Body of pancreas (tissue), 4 donors: Measurements from ENCODE around the gene DAPP1. TPM values are rescaled to one million over a fixed set of nuclear protein-coding genes. Genes with fewer than 3 reads are reported as not detected.

Experiments used
- ATAC-seq: fragments of 150-250 bp; one replicate; pipeline ENCODE4 v1.9.1; 2016
- DNase-seq, 4 donors: peaks; one replicate each; pipeline ENCODE4 v3.0.0-alpha.2; 2019
- H3K27ac ChIP-seq, 4 donors: fragments of 200-600 bp; sonication (generic); 1 replicate in 3 of 4; 2 replicates in 1 of 4; pipeline versions ENCODE4 v1.5.1 to v1.6.1; 2016 to 2019; ENCODE audit warnings: mild to moderate bottlenecking in 1 of 4, mixed read lengths in 1 of 4, moderate library complexity in 1 of 4
- H3K27me3 ChIP-seq, 2 donors: fragments of 200-600 bp; sonication (generic); one replicate each; pipeline ENCODE4 v1.6.0; 2016; ENCODE audit warnings: mild to moderate bottlenecking in 1 of 2
- H3K36me3 ChIP-seq, 2 donors: fragments of 200-600 bp; sonication (generic); replicated peaks in 1 of 2; 2 replicates each; pipeline ENCODE4 v1.5.1; 2016; ENCODE audit warnings: low read depth in 2 of 2; ENCODE audit not compliant: insufficient read depth in 1 of 2
- H3K4me1 ChIP-seq: fragments of 200-600 bp; sonication (generic); one replicate; pipeline ENCODE4 v1.6.0; 2016
- H3K4me3 ChIP-seq, 2 donors: fragments of 200-600 bp; sonication (generic); 1 replicate in 1 of 2; 2 replicates in 1 of 2; pipeline ENCODE4 v1.5.1; 2016 to 2019
- H3K9me3 ChIP-seq, 3 donors: fragments of 200-600 bp; sonication (generic); 1 replicate in 2 of 3; 2 replicates in 1 of 3; pipeline ENCODE4 v1.5.1; 2016
- POLR2A ChIP-seq, 3 donors: fragments of 450-650 bp; IDR thresholded peaks; one replicate each; pipeline ENCODE4 v1.6.1; 2016; ENCODE audit warnings: antibody characterized with exemption in 3 of 3, mild to moderate bottlenecking in 2 of 3
- WGBS, 2 donors: methylation state at CpG; one replicate each; pipeline ENCODE4 v1.1.5; 2017; 5-methylcytosine and 5-hydroxymethylcytosine counted together
- intact Hi-C: fragments of 100-400 bp; cut with DNase I; formaldehyde crosslinking; loops from one replicate; pipeline ENCODE4 v1.15.1; 2023
- total RNA-seq, 2 donors: library from RNA; depleted of rRNA; stranded (reverse); fragments of >200 nt; gene quantifications; one replicate each; pipeline ENCODE4 v1.1.0, GENCODE V29; 2016
- TF ChIP-seq, protein P1 (sequence below), 7 experiments: fragments of 450-650 bp in 4 of 7; fragments of 200-600 bp in 3 of 7; sonication (generic) in 3 of 7; IDR thresholded peaks; one replicate each; pipeline ENCODE4 v1.5.1; 2016 to 2019; ENCODE audit warnings: antibody characterized with exemption in 7 of 7

The DAPP1 gene
- total RNA-seq, 2 donors from 2014 or later = 1.3 to 2.3 TPM

DNA sequence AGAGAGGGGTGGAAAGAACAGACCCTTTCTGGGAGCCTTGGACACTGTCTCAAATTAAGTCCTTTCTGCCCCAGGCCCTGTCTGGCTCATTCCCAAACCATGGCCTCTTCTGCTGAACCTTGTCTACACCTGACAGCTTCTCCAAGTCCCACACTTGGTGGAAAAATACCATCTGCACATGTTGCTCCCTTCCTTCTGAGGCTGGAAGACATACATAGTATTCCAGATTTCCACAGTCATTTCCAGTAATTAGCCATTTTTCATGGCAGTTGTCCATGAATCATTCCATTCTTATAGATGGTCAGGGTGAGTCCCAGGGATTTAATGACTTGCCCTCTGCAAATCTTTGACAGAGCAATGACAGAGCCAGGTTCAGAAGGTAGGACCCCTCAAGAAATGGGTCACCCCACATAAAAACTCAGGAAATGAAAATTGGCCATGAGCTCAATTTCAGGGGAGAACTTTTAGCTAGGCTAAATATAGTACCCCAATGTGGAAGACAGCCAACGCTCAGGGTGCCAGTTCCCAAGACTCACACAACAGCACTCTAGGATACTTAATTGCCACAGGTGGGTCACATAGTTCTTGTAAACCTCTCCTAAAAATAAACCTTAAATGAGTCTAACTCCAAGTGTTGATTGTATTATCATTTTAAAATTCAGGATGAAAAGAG, 16.2 kb upstream of the DAPP1 start:
- H3K4me3 ChIP-seq = no peak overlapping the region
- TF ChIP-seq POLR2A (IDR thresholded peaks at IDR 0.05) = no peak
- TF ChIP-seq, protein P1, sequence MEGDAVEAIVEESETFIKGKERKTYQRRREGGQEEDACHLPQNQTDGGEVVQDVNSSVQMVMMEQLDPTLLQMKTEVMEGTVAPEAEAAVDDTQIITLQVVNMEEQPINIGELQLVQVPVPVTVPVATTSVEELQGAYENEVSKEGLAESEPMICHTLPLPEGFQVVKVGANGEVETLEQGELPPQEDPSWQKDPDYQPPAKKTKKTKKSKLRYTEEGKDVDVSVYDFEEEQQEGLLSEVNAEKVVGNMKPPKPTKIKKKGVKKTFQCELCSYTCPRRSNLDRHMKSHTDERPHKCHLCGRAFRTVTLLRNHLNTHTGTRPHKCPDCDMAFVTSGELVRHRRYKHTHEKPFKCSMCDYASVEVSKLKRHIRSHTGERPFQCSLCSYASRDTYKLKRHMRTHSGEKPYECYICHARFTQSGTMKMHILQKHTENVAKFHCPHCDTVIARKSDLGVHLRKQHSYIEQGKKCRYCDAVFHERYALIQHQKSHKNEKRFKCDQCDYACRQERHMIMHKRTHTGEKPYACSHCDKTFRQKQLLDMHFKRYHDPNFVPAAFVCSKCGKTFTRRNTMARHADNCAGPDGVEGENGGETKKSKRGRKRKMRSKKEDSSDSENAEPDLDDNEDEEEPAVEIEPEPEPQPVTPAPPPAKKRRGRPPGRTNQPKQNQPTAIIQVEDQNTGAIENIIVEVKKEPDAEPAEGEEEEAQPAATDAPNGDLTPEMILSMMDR (IDR thresholded peaks at IDR 0.05) = no peak
- DNase-seq (no peak), ATAC-seq (no peak)
- WGBS, 2 donors = 92% methylated on average over 1 of the region's 1 CpG
- no peaks in the 10 kb centered on the region for H3K4me1 ChIP-seq
- no peak overlapping the region for H3K27ac ChIP-seq
- H3K36me3 ChIP-seq = no peaks in the 10 kb centered on the region
- H3K27me3 ChIP-seq = no peaks in the 10 kb centered on the region
- intact Hi-C loops = loop anchor here (10.0 kb wide), 1 partner anchor 236 kb away; the partner anchor contains the start of gene TRMT10A
- no peaks in the 10 kb centered on the region for H3K9me3 ChIP-seq

DNA sequence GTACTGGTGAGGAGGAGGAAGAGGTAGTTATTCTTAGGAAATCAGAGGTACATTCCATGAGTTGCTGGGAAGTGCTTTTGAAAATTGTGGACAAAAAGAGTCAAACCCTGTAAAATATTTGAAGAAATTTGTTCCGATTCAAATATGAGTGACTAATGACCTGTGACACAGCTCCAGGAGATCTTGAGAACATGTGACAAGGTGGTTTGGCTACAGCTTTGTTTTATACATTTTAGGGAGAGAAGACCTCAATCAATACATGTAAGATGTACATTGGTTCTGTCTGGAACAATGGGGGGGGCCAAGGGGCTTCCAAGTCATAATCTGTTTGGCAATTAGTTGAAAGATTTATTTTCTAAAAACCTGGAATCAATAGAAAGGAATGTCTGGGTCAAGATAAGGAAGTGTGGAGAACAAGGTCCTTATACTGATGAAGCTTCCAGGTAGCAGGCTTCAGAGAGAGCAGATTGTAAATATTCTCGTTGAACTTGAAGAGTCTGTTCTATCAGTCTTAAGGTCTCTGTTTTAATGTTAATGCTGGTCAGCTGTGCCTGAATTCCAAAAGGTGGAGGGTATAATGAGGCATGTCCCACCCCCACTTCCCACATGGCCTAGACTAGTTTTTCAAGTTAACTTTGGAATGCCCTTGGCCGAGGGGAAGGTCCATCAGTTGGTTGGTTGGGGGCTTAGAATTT, 15.5 kb upstream of the DAPP1 start:
- no peak for ATAC-seq
- no peaks in the 10 kb centered on the region for H3K36me3 ChIP-seq
- no peak overlapping the region for H3K4me3 ChIP-seq
- no peak overlapping the region for H3K27ac ChIP-seq
- DNase-seq = no peak
- no peaks in the 10 kb centered on the region for H3K27me3 ChIP-seq
- intact Hi-C loops = loop anchor here (10.0 kb wide), 1 partner anchor 236 kb away; the partner anchor contains the start of gene TRMT10A
- H3K9me3 ChIP-seq = no peaks in the 10 kb centered on the region
- WGBS, 2 donors = 62 to 64% methylated on average over 3 of the region's 3 CpGs
- no peaks in the 10 kb centered on the region for H3K4me1 ChIP-seq
- TF ChIP-seq, protein P1 (IDR thresholded peaks at IDR 0.05) = no peak
- TF ChIP-seq POLR2A (IDR thresholded peaks at IDR 0.05) = no peak

DNA sequence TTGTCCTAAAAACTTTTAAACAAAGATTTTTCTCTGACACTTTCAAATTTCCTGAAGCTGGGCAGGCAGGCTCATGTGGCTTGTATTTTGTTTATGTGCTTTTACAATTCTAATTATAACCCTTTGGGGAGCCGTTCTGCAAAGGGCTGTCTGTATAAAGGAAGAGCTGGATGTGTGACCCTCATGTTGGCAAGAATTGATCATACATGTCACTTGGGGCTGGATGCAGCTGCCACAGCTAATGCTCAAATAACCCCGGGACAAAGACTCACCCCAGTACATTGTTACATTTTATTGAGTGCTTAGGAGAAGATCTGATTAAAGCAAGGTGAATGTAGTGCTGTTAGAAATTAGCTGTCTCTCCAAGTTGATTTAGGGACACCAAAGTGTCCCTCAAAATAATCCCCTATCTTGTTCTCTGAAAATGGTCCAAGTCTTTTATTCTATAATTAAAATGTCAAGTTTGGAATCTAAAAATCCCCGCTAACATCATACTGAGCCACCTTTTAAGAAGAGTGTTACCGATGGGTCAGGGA, 13.0 kb upstream of the DAPP1 start:
- no peaks in the 10 kb centered on the region for H3K4me1 ChIP-seq
- no peak for TF ChIP-seq POLR2A (IDR thresholded peaks at IDR 0.05)
- TF ChIP-seq, protein P1 (IDR thresholded peaks at IDR 0.05) = no peak
- WGBS, 2 donors = 57 to 69% methylated on average over 4 of the region's 4 CpGs
- H3K4me3 ChIP-seq = no peak overlapping the region
- no peak for ATAC-seq
- no peak overlapping the region for H3K27ac ChIP-seq
- H3K36me3 ChIP-seq = no peaks in the 10 kb centered on the region
- H3K27me3 ChIP-seq = no peaks in the 10 kb centered on the region
- intact Hi-C loops = loop anchor here (10.0 kb wide), 1 partner anchor 239 kb away; the partner anchor contains the start of gene TRMT10A
- H3K9me3 ChIP-seq = no peaks in the 10 kb centered on the region
- no peak for DNase-seq

DNA sequence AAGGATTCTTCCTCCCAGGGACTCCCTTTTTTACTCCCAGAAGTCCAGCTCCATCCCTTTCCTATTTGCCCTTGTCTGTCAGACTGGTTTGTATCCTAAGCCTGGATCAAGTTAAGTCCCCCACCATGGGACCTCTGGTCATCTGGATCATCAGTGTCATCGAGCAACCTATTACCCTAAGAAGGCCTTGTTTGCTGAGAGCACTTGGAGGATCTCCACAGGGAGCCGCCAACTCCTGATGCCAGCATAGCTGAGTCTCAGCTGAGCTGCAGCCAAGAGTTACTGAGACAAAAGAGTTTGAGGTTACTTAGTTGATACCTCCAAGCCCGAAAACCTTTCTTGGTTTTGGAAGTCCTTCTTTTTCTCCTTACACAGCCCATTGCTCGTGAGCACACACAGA, 10.1 kb upstream of the DAPP1 start:
- ATAC-seq (no peak), DNase-seq (no peak)
- no peak overlapping the region for H3K27ac ChIP-seq
- H3K4me3 ChIP-seq = no peak overlapping the region
- intact Hi-C loops = loop anchor here (10.0 kb wide), 1 partner anchor 242 kb away; the partner anchor contains the start of gene TRMT10A
- no peaks in the 10 kb centered on the region for H3K36me3 ChIP-seq
- H3K27me3 ChIP-seq = no peaks in the 10 kb centered on the region
- 74 to 76% methylated on average over 4 of the region's 4 CpGs for WGBS, 2 donors
- H3K9me3 ChIP-seq = no peaks in the 10 kb centered on the region
- TF ChIP-seq POLR2A (IDR thresholded peaks at IDR 0.05) = no peak
- TF ChIP-seq, protein P1 (IDR thresholded peaks at IDR 0.05) = no peak
- no peaks in the 10 kb centered on the region for H3K4me1 ChIP-seq
